Ascending aorta (tissue), 2 donors: ENCODE data around the gene TAGLN. TPM values are rescaled to one million over a fixed set of nuclear protein-coding genes. Genes with fewer than 3 reads are reported as not detected.
A peak's percentile ranks its signal among the peaks of the same experiment; 100 is the strongest.

Experiments
- DNase-seq, 2 donors: peaks; one replicate each; pipeline ENCODE4 v3.0.0-alpha.2; 2019; ENCODE audit warnings: low spot score in 2 of 2
- H3K27ac ChIP-seq, 2 donors: fragments of 200-600 bp; sonication (generic); one replicate each; pipeline ENCODE4 v1.5.1; 2016 to 2017; ENCODE audit warnings: mild to moderate bottlenecking in 1 of 2
- H3K27me3 ChIP-seq: fragments of 200-600 bp; sonication (generic); one replicate; pipeline ENCODE4 v1.5.1; 2017
- H3K36me3 ChIP-seq, 2 donors: fragments of 200-600 bp; sonication (generic); one replicate each; pipeline ENCODE4 v1.5.1; 2016
- H3K4me1 ChIP-seq, 2 donors: fragments of 200-600 bp; sonication (generic); one replicate each; pipeline ENCODE4 v1.5.1; 2016 to 2017; ENCODE audit warnings: mild to moderate bottlenecking in 1 of 2
- H3K4me3 ChIP-seq, 2 donors: fragments of 200-600 bp; sonication (generic); one replicate each; pipeline ENCODE4 v1.5.1; 2016 to 2017; ENCODE audit warnings: mild to moderate bottlenecking in 1 of 2
- H3K9me3 ChIP-seq, 2 donors: fragments of 200-600 bp; sonication (generic); one replicate each; pipeline ENCODE4 v1.5.1; 2016
- CTCF ChIP-seq, 3 experiments: fragments of 200-600 bp in 2 of 3; fragments of 450-650 bp in 1 of 3; sonication (generic) in 2 of 3; IDR thresholded peaks; one replicate each; pipeline ENCODE4 v1.5.1; 2016 to 2019; ENCODE audit warnings: antibody characterized with exemption in 3 of 3, mild to moderate bottlenecking in 1 of 3, moderate library complexity in 1 of 3
- intact Hi-C: fragments of 100-400 bp; cut with DNase I; formaldehyde crosslinking; loops from one replicate; pipeline ENCODE4 v1.15.1; 2023
- total RNA-seq: library from RNA; depleted of rRNA; stranded (reverse); fragments of >200 nt; gene quantifications from one replicate; pipeline ENCODE4 v1.1.0, GENCODE V29; 2016

The TAGLN gene
- total RNA-seq, 1 donor from 2014 or later = 6,542 TPM

GRCh38 chr11:117220568-117220967 lies 21.4 kb downstream of the TAGLN start:
- Histone ChIP-seq H3K36me3 (peaks cover 13 to 20% of the 10 kb centered on the region in 2 donors), H3K4me3 (peak overlapping the region; percentile 3 to 46), H3K27me3 (no peaks in the 10 kb centered on the region), H3K4me1 (peaks cover 41 to 55% of the 10 kb centered on the region in 2 donors), H3K27ac (peak overlapping the region; percentile 90 to 94), H3K9me3 (no peaks in the 10 kb centered on the region)
- intact Hi-C loops = loop anchor here (1.0 kb wide), 1 partner anchor 21 kb away; the partner anchor contains the start of gene TAGLN
- no peak for TF ChIP-seq CTCF (IDR thresholded peaks at IDR 0.05)
- peak; percentile 55 to 95 for DNase-seq

GRCh38 chr11:117220999-117221774 lies 22.0 kb downstream of the TAGLN start:
- Histone ChIP-seq H3K4me3 (peak overlapping the region; percentile 3 to 46), H3K4me1 (peaks cover 35 to 53% of the 10 kb centered on the region in 2 donors)
- DNase-seq = no peak

GRCh38 chr11:117221775-117222517 lies 22.8 kb downstream of the TAGLN start:
- Histone ChIP-seq H3K9me3 (no peaks in the 10 kb centered on the region), H3K27me3 (no peaks in the 10 kb centered on the region), H3K27ac (peak overlapping the region; percentile 90 to 94), H3K4me3 (peak overlapping the region; percentile 3 to 46), H3K36me3 (peaks cover 18 to 24% of the 10 kb centered on the region in 2 donors), H3K4me1 (peaks cover 35 to 49% of the 10 kb centered on the region in 2 donors)
- peak in 1 of 2 donors; percentile 89 for DNase-seq
- TF ChIP-seq CTCF (IDR thresholded peaks at IDR 0.05) = no peak
- intact Hi-C loops = no loop called here

More at GRCh38 chr11:117220999-117221774, 22.0 kb downstream of the TAGLN start:
- Histone ChIP-seq H3K27me3 (no peaks in the 10 kb centered on the region), H3K9me3 (no peaks in the 10 kb centered on the region), H3K27ac (peak overlapping the region; percentile 90 to 94), H3K36me3 (peaks cover 14 to 20% of the 10 kb centered on the region in 2 donors)
- TF ChIP-seq CTCF (IDR thresholded peaks at IDR 0.05) = no peak
- intact Hi-C loops = loop anchor here (1.0 kb wide), 1 partner anchor 22 kb away; the partner anchor contains the start of gene TAGLN

- DNase-seq = peak in 1 of 2 donors; percentile 58
- H3K27me3 ChIP-seq = no peaks in the 10 kb centered on the region
- H3K27ac ChIP-seq = peak overlapping the region; percentile 90 to 94
- peaks cover 28 to 36% of the 10 kb centered on the region in 2 donors for H3K36me3 ChIP-seq
- no peaks in the 10 kb centered on the region for H3K9me3 ChIP-seq
- no peak for TF ChIP-seq CTCF (IDR thresholded peaks at IDR 0.05)
- H3K4me3 ChIP-seq = no peak overlapping the region
- intact Hi-C loops = no loop called here
- peaks cover 28 to 42% of the 10 kb centered on the region in 2 donors for H3K4me1 ChIP-seq
Measured at GRCh38 chr11:117222991-117223740, 24.0 kb downstream of the TAGLN start.
